Measurements from ENCODE around the gene ADAMTS18. TPM values are rescaled to one million over a fixed set of nuclear protein-coding genes. Genes with fewer than 3 reads are reported as not detected.

The ADAMTS18 gene
- not detected for total RNA-seq

GRCh38 chr16:77434530-77435271 lies at the start of gene ADAMTS18:
TSS of gene ADAMTS18 (minus strand) at chr16:77435034. CDS start at chr16:77434695, 339 bp downstream.
- H3K4me3 ChIP-seq = peak within 1 kb of the TSS in 2 of 4 donors; percentile 23 to 50
- DNase-seq = no peak

GRCh38 chr16:77480681-77481315 lies 46.0 kb upstream of the ADAMTS18 start:
- Histone ChIP-seq H3K27ac (no peak overlapping the region), H3K9me3 (no peaks in the 10 kb centered on the region), H3K27me3 (peaks cover 0 to 28% (median 0%) of the 10 kb centered on the region in 4 donors), H3K36me3 (no peaks in the 10 kb centered on the region), H3K4me3 (no peak overlapping the region), H3K4me1 (no peaks in the 10 kb centered on the region)
- TF ChIP-seq POLR2A (IDR thresholded peaks at IDR 0.05) (no peak), CTCF (IDR thresholded peaks at IDR 0.05) (no peak)
- intact Hi-C loops (cut with DNase I) = no loop called here
- WGBS, 2 donors = 71 to 76% methylated on average over 3 of the region's 3 CpGs
- no peak for DNase-seq

More at GRCh38 chr16:77434530-77435271, at the start of gene ADAMTS18:
- intact Hi-C loops (cut with DNase I) = no loop called here
- TF ChIP-seq CTCF (IDR thresholded peaks at IDR 0.05) (no peak), POLR2A (IDR thresholded peaks at IDR 0.05) (no peak)
- H3K27me3 ChIP-seq = peaks cover 0 to 67% (median 5%) of the 10 kb centered on the region in 4 donors
- H3K4me1 ChIP-seq = peaks cover 0 to 12% (median 0%) of the 10 kb centered on the region in 3 donors
- H3K36me3 ChIP-seq = no peaks in the 10 kb centered on the region
- no peak within 1 kb of the TSS for H3K27ac ChIP-seq
- WGBS, 2 donors = 5% methylated on average over 13 of the region's 92 CpGs; no CpG with 5 or more reads in 1 of the 2 donors
- H3K9me3 ChIP-seq = no peaks in the 10 kb centered on the region

GRCh38 chr16:77472262-77472661 lies 37.4 kb upstream of the ADAMTS18 start:
- H3K27ac ChIP-seq = no peak overlapping the region
- 94% methylated on average over 1 of the region's 1 CpG for WGBS, 2 donors
- no peaks in the 10 kb centered on the region for H3K9me3 ChIP-seq
- intact Hi-C loops (cut with DNase I) = no loop called here
- peaks cover 0 to 5% (median 0%) of the 10 kb centered on the region in 3 donors for H3K4me1 ChIP-seq
- H3K36me3 ChIP-seq = no peaks in the 10 kb centered on the region
- H3K27me3 ChIP-seq = peaks cover 0 to 47% (median 0%) of the 10 kb centered on the region in 4 donors
- TF ChIP-seq CTCF (IDR thresholded peaks at IDR 0.05) (no peak), POLR2A (IDR thresholded peaks at IDR 0.05) (no peak)
- H3K4me3 ChIP-seq = no peak overlapping the region
- no peak for DNase-seq

- Histone ChIP-seq H3K36me3 (no peaks in the 10 kb centered on the region), H3K4me3 (no peak overlapping the region), H3K27me3 (peaks cover 0 to 55% (median 0%) of the 10 kb centered on the region in 4 donors), H3K27ac (no peak overlapping the region), H3K9me3 (no peaks in the 10 kb centered on the region), H3K4me1 (peaks cover 0 to 5% (median 0%) of the 10 kb centered on the region in 3 donors)
- intact Hi-C loops (cut with DNase I) = no loop called here
- TF ChIP-seq POLR2A (IDR thresholded peaks at IDR 0.05) (no peak), CTCF (IDR thresholded peaks at IDR 0.05) (no peak)
- no peak for DNase-seq
Observed at GRCh38 chr16:77470851-77471250, 36.0 kb upstream of the ADAMTS18 start.

GRCh38 chr16:77469634-77470033 lies 34.8 kb upstream of the ADAMTS18 start:
- TF ChIP-seq CTCF (IDR thresholded peaks at IDR 0.05) (no peak), POLR2A (IDR thresholded peaks at IDR 0.05) (no peak)
- Histone ChIP-seq H3K4me1 (peaks cover 0 to 5% (median 0%) of the 10 kb centered on the region in 3 donors), H3K9me3 (no peaks in the 10 kb centered on the region), H3K36me3 (no peaks in the 10 kb centered on the region), H3K4me3 (no peak overlapping the region), H3K27ac (no peak overlapping the region), H3K27me3 (peaks cover 0 to 64% (median 0%) of the 10 kb centered on the region in 4 donors)
- WGBS, 2 donors = 33 to 54% methylated on average over 2 to 3 of the region's 3 CpGs
- no peak for DNase-seq
- intact Hi-C loops (cut with DNase I) = no loop called here

Measured in esophagus squamous epithelium (tissue), 5 donors.